Stomach (tissue), 9 donors: ENCODE data around the gene DOCK4. TPM values are rescaled to one million over a fixed set of nuclear protein-coding genes. Genes with fewer than 3 reads are reported as not detected.

ENCODE experiments used
- DNase-seq, 2 donors: peaks; one replicate each; pipeline versions ENCODE4 v3.0.0 to v3.0.0-alpha.2; 2013 to 2019
- H3K27ac ChIP-seq, 5 donors: fragments of 200-600 bp in 4 of 5; sonication (generic) in 4 of 5; one replicate each; pipeline ENCODE4 v1.5.1; 2013 to 2019; ENCODE audit warnings: mild to moderate bottlenecking in 1 of 5, moderate library complexity in 1 of 5
- H3K27me3 ChIP-seq, 3 donors: fragments of 200-600 bp; sonication (generic); one replicate each; pipeline ENCODE4 v1.5.1; 2017 to 2019; ENCODE audit warnings: mixed run types in 1 of 3
- H3K36me3 ChIP-seq, 4 donors: fragments of 200-600 bp; sonication (generic); 1 replicate in 3 of 4; 2 replicates in 1 of 4; pipeline ENCODE4 v1.5.1; 2016 to 2019
- H3K4me1 ChIP-seq, 4 donors: fragments of 200-600 bp; sonication (generic); one replicate each; pipeline ENCODE4 v1.5.1; 2016 to 2019
- H3K4me3 ChIP-seq, 4 donors: fragments of 200-600 bp; sonication (generic) in 3 of 4; one replicate each; pipeline ENCODE4 v1.5.1; 2016 to 2019; ENCODE audit warnings: mild to moderate bottlenecking in 1 of 4
- H3K9me3 ChIP-seq, 4 donors: fragments of 200-600 bp; sonication (generic); one replicate each; pipeline ENCODE4 v1.5.1; 2016 to 2019
- CTCF ChIP-seq, 7 experiments: fragments of 450-650 bp in 4 of 7; fragments of 200-600 bp in 3 of 7; sonication (generic) in 3 of 7; IDR thresholded peaks; one replicate each; pipeline ENCODE4 v1.5.1; 2016 to 2019; ENCODE audit warnings: antibody characterized with exemption in 7 of 7, control low read depth in 2 of 7, mild to moderate bottlenecking in 1 of 7
- EP300 ChIP-seq: sonication (generic); formaldehyde crosslinking; IDR thresholded peaks from one replicate; pipeline ENCODE4 v1.6.1; 2017; ENCODE audit warnings: antibody characterized with exemption
- POLR2A ChIP-seq, 4 donors: fragments of 450-650 bp; IDR thresholded peaks; one replicate each; pipeline ENCODE4 v1.6.1; 2016; ENCODE audit warnings: antibody characterized with exemption in 4 of 4, control low read depth in 2 of 4, mild to moderate bottlenecking in 1 of 4, moderate library complexity in 1 of 4
- POLR2AphosphoS5 ChIP-seq, 3 donors: sonication (generic); formaldehyde crosslinking; IDR thresholded peaks; one replicate each; pipeline ENCODE4 v1.6.1; 2016; ENCODE audit warnings: antibody characterized with exemption in 3 of 3
- WGBS, 5 donors: extraction: QIAGEN DNeasy Blood & Tissue Kit in 3 of 5; methylation state at CpG; one replicate each; pipeline versions ENCODE4 v1.1.5 to v1.1.7; 2013 to 2018; 5-methylcytosine and 5-hydroxymethylcytosine counted together
- intact Hi-C: fragments of 100-400 bp; cut with DNase I; formaldehyde crosslinking; loops from one replicate; pipeline ENCODE4 v1.15.1; 2023; ENCODE audit warnings: low total_unique reads
- polyA plus RNA-seq, 3 donors: library from polyadenylated mRNA; stranded (reverse); fragments of 200-250 nt; gene quantifications; one replicate each; pipeline ENCODE4 v1.2.3, GENCODE V29; 2013
- total RNA-seq, 5 donors: library from RNA; depleted of rRNA; stranded (reverse); fragments of >200 nt; gene quantifications; one replicate each; pipeline versions ENCODE4 v1.1.0 to v1.2.3, GENCODE V29; 2014 to 2016
- donor health status: healthy with polysubstance abuse.
- donor health status: Bipolar disorder and iron deficiency.
- donor health status: healthy.

DOCK4 gene
- total and polyA plus RNA-seq, 8 donors = 1.1 to 54.9 (median 16.4) TPM

GRCh38 chr7:112233048-112233697, 27.0 kb upstream of the DOCK4 start:
- Histone ChIP-seq H3K36me3 (no peaks in the 10 kb centered on the region), H3K4me1 (peaks cover 0 to 12% (median 0%) of the 10 kb centered on the region in 4 donors), H3K27me3 (no peaks in the 10 kb centered on the region), H3K9me3 (no peaks in the 10 kb centered on the region), H3K4me3 (no peak overlapping the region), H3K27ac (no peak overlapping the region)
- TF ChIP-seq POLR2AphosphoS5 (IDR thresholded peaks at IDR 0.05) (no peak), CTCF (IDR thresholded peaks at IDR 0.05) (no peak), POLR2A (IDR thresholded peaks at IDR 0.05) (no peak), EP300 (no peak)
- DNase-seq = no peak
- intact Hi-C loops = no loop called here
- WGBS, 5 donors = 49 to 62% (median 59%) methylated on average over 3 of the region's 3 CpGs

GRCh38 chr7:112232212-112232978, 26.2 kb upstream of the DOCK4 start:
- Histone ChIP-seq H3K4me3 (no peak overlapping the region), H3K27me3 (no peaks in the 10 kb centered on the region), H3K9me3 (no peaks in the 10 kb centered on the region), H3K4me1 (peaks cover 0 to 12% (median 0%) of the 10 kb centered on the region in 4 donors), H3K27ac (no peak overlapping the region), H3K36me3 (no peaks in the 10 kb centered on the region)
- intact Hi-C loops = no loop called here
- TF ChIP-seq EP300 = no peak
- TF ChIP-seq CTCF (IDR thresholded peaks at IDR 0.05) = no peak
- TF ChIP-seq POLR2AphosphoS5 (IDR thresholded peaks at IDR 0.05) = no peak
- TF ChIP-seq POLR2A (IDR thresholded peaks at IDR 0.05) = no peak
- 85 to 96% (median 90%) methylated on average over 4 of the region's 4 CpGs for WGBS, 5 donors
- no peak for DNase-seq

GRCh38 chr7:112228632-112229031, 22.4 kb upstream of the DOCK4 start:
- TF ChIP-seq CTCF (IDR thresholded peaks at IDR 0.05) (no peak), EP300 (no peak), POLR2AphosphoS5 (IDR thresholded peaks at IDR 0.05) (no peak), POLR2A (IDR thresholded peaks at IDR 0.05) (no peak)

GRCh38 chr7:112226701-112227276, 20.6 kb upstream of the DOCK4 start:
- no peaks in the 10 kb centered on the region for H3K9me3 ChIP-seq
- H3K36me3 ChIP-seq = no peaks in the 10 kb centered on the region
- no peak for TF ChIP-seq EP300
- no peak for TF ChIP-seq POLR2A (IDR thresholded peaks at IDR 0.05)
- no peak for TF ChIP-seq CTCF (IDR thresholded peaks at IDR 0.05)
- TF ChIP-seq POLR2AphosphoS5 (IDR thresholded peaks at IDR 0.05) = no peak
- WGBS, 5 donors = 92 to 95% (median 95%) methylated on average over 4 of the region's 4 CpGs
- no peak for DNase-seq
- peaks cover 0 to 11% (median 3%) of the 10 kb centered on the region in 4 donors for H3K4me1 ChIP-seq
- no peak overlapping the region for H3K27ac ChIP-seq
- intact Hi-C loops = no loop called here
- H3K4me3 ChIP-seq = no peak overlapping the region
- H3K27me3 ChIP-seq = no peaks in the 10 kb centered on the region

More at GRCh38 chr7:112228632-112229031, 22.4 kb upstream of the DOCK4 start:
- Histone ChIP-seq H3K27me3 (no peaks in the 10 kb centered on the region), H3K9me3 (no peaks in the 10 kb centered on the region), H3K36me3 (no peaks in the 10 kb centered on the region), H3K4me1 (peaks cover 0 to 13% (median 0%) of the 10 kb centered on the region in 4 donors), H3K27ac (no peak overlapping the region), H3K4me3 (no peak overlapping the region)
- no peak for DNase-seq
- 39 to 68% (median 67%) methylated on average over 2 of the region's 2 CpGs for WGBS, 5 donors
- intact Hi-C loops = no loop called here
